ENCODE measurements around the gene ATP13A5.

Gene ATP13A5

GRCh38 chr3:193372783-193373182 lies 5.8 kb downstream of the ATP13A5 start:
- no peak for DNase-seq (ENCODE audit: low read depth)

GRCh38 chr3:193367868-193368267 lies 10.7 kb downstream of the ATP13A5 start:
- TF ChIP-seq CTCF (IDR thresholded peaks at IDR 0.05; ENCODE audit: insufficient read depth, low read depth, low read length, missing control alignments), result no peak

More at GRCh38 chr3:193372783-193373182, 5.8 kb downstream of the ATP13A5 start:
- H3K4me3 ChIP-seq (ENCODE audit: low read length), result no peak overlapping the region
- no peak for TF ChIP-seq CTCF (IDR thresholded peaks at IDR 0.05; ENCODE audit: insufficient read depth, low read depth, low read length, missing control alignments)

GRCh38 chr3:193357291-193357690 lies 21.3 kb downstream of the ATP13A5 start:
- no peak for TF ChIP-seq CTCF (IDR thresholded peaks at IDR 0.05; ENCODE audit: insufficient read depth, low read depth, low read length, missing control alignments)
- H3K4me3 ChIP-seq (ENCODE audit: low read length), result no peak overlapping the region
- no peak for DNase-seq (ENCODE audit: low read depth)

More at GRCh38 chr3:193367868-193368267, 10.7 kb downstream of the ATP13A5 start:
- no peak overlapping the region for H3K4me3 ChIP-seq (ENCODE audit: low read length)
- DNase-seq (ENCODE audit: low read depth), result no peak

GRCh38 chr3:193354423-193354822 lies 24.1 kb downstream of the ATP13A5 start:
- TF ChIP-seq CTCF (IDR thresholded peaks at IDR 0.05; ENCODE audit: insufficient read depth, low read depth, low read length, missing control alignments), result no peak
- no peak for DNase-seq (ENCODE audit: low read depth)
- H3K4me3 ChIP-seq (ENCODE audit: low read length), result no peak overlapping the region

- no peak overlapping the region for H3K4me3 ChIP-seq (ENCODE audit: low read length)
- no peak for TF ChIP-seq CTCF (IDR thresholded peaks at IDR 0.05; ENCODE audit: insufficient read depth, low read depth, low read length, missing control alignments)
- no peak for DNase-seq (ENCODE audit: low read depth)
Observed at GRCh38 chr3:193350744-193351143, 27.8 kb downstream of the ATP13A5 start.

GRCh38 chr3:193348686-193349085 lies 29.9 kb downstream of the ATP13A5 start:
- no peak overlapping the region for H3K4me3 ChIP-seq (ENCODE audit: low read length)
- no peak for DNase-seq (ENCODE audit: low read depth)
- no peak for TF ChIP-seq CTCF (IDR thresholded peaks at IDR 0.05; ENCODE audit: insufficient read depth, low read depth, low read length, missing control alignments)

All from epithelial cell of esophagus (primary cell).